ENCODE results near the gene DKK3.
A peak's percentile ranks its signal among the peaks of the same experiment; 100 is the strongest.

The DKK3 gene

DNA sequence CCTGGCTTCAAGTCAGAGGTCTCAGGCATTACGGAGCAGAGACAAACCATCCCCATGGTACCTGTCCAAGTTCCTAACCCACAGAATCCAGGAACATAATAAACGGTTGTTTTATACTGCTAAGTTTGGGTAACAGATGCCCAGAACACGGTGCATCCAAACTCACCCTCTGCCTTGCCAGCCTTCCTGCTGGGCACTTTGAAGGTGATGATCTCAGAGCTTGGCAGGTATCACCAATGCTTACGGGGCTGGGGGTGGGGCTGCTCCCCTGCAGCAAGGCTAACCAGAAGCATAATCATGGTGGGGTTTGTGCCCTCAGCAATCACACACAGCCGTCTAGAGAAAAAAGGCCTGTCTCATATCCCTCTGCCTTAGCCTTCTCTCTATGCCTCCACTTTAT is 27.1 kb downstream of the DKK3 start:
- DNase-seq (ENCODE audit: low spot score): no peak

DNA sequence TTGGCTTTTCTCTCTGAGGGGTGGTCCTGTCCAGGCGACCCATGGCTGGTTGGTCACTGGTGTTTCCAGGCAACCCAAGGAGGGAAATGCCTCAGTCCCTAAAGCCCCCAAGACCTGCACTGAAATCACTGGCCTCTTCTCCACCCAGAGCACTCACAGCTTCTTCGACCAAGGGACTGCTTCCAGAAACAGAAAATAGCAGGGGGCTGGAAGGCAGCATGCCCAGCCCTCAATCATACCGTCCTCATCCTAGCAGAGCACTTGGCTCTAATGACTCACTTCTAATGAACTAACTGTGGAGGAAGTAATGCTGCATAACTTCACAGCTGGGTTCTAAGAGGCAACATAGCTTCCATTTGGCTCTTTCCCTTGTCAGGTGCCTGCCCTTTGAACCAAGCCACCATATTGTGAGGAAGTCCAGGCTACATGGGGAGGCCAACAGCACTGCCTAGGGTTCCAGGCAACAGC is 27.6 kb downstream of the DKK3 start:
- DNase-seq (ENCODE audit: low spot score): no peak

DNA sequence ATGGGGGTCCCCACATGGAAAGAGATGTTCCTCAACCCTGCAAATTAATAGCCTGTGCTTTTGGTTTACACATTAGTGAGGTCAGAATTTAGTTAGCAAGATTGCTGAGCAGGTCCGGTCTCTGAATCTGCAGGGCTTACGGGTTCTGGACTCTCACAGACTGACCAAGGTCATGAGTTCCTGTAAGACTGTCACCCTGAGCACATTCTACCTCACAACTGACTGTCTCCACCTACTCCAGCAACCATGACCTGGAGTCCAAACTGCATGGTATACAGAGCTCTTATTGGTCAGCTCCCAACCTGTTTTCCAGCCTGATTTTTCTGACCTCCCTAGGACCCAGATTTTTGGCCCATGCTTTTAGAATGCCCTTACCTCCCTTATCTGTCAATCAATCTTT is 28.2 kb downstream of the DKK3 start:
- DNase-seq (ENCODE audit: low spot score): no peak

DNA sequence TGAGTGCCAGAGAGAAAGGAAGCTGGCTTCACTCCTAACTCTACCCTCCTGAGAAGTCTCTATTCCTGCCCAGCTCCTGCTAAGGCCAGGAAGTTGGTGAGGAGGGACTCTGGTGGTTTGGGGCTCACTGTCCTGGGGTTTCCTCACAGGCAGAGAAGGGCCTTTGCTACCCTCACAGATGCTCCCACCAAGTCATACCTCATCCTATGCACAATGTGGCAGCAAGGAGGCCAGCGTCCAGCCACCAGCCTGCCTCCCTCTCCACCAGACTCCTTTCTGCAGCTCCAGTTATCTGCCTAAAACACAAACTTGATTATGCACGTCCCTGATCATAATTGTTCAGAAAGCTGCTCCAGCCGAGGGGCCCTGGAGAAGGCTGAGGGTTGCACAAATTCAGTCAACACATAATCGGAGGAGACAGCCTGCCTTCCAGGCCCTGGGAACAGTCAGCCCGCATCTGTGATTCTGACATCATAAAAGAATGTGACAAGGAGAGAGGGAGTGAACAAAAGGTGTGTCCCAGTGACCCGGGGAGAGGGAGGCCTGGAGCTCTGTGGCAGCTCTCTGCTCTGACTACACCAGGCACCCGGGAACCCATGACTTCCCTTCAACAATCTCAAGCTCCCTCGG is 28.8 kb downstream of the DKK3 start:
- DNase-seq (ENCODE audit: low spot score): no peak

DNA sequence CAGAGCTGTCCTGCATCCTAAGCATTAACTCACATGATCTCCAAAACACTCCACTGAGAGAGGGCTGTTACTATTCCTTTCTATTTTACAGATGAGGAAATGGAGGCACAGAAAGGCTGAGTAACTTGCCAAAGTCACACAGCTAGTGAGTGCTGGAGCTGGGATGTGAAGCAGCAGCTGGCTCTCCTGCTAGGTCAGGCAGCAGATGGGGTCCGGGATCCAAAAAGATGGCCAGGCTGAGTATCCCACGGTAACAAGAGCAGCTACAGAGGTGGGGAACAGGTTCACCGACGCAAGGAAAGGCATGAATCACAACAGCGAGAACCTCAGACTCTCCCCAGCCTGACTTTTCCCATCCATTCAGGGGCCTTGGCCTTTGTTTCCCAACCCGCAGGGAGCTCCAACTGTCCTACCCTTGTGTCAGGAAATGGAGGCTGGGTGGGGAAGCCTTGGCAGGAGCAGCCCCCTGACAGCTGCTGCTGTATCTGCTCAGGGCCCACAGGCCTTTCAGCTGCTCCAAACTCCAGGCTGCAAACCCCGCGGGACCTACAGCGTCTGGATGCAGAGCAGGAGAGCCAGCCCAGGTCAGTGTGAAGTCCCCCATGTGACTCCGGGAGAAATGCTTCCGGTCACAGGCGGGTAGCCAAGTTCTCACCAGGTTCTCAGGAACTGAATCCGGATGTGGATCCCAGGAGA is 29.5 kb downstream of the DKK3 start:
- DNase-seq (ENCODE audit: low spot score): peak; percentile 43

DNA sequence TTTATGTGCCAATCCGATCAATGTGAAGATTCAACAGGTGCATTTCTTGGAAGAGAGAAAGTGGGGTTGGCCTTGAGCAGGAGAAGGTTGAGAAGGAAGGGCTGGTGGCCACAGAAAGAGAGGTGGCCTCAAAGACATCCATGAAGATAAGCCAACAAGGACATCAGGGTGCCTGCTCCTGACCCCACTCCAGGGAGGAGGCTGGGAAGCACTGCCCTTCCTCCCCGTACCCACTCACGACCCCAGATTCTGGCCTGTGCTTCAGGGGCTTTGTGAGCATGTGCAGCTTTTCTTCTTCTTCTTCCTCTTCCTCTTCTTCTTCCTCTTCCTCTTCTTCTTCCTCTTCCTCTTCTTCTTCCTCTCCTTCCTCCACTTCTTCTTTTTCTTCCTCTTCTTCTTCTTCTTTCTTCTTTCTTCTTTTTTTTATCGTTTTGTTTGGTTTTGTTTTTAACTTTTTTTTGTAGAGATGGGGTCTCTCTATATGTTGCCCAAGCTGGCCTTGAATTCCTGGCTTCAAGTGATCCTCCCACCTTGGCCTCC is 30.3 kb downstream of the DKK3 start:
- DNase-seq (ENCODE audit: low spot score): peak; percentile 14

DNA sequence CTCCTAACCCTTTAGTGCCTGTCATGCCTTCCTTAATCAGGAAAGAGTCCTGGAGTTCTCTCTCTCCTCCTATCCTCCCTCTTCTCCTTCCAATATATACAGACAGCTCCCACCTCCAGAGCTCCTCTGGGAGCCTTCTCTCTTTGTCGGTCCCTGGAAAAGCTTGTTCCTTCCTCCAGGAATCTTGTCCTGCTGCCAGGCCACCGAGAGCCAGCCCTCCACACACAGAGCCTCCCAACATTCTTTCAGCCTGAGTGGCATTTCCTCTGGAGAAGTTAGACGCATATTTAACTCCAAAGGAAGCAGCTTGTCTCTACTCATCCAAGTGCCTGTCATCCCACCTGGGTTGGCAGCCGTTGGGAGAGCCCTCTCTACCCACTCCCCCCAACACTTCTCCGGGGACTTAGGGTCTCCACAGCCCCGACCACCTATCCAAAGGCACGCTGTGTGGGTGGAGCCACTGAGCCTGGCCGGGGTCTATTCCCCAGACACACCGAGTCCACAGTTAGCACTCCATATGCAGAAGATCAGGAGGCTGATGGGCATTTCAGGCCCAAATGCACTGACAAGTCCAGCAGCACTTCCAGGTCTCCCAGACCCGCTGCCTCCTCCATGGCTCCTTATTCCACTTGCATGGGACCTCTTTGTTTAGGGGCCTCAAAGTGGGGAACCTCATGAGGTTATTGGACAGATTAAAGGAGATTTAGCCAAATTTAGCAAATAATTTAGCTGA is 31.1 kb downstream of the DKK3 start:
- DNase-seq (ENCODE audit: low spot score): peak; percentile 33

DNA sequence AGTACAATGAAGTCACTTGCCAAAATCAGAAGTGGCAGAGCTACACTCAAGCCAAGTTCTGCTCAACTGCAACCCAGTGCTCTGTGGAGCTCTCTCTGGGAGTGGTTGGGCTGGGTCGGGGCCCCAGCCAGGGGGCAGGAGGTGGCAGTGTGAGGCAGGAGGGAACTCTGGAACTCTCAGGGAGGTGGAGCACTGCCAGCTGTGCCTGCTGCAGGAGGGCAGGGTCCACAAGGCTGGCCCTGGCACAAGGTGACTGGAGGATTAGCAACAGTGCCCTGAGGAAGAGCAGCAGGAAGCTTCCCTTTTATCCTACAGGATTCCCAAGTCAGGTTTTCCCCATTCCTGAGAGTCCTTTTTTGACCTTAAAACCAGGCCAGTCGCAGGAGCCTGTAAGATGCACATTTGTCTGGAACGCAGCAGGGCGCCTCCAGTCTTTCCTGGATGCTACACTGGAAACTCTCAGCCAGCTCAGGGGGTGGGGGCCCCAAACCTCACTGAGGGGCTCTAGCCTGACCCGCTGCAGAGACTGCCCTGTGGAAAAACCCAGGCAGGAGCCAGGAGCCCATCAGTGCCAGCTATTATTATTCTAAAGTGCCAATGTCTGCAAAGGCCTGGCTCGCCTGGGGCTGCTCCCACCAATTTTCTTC is 31.8 kb downstream of the DKK3 start:
- peak; percentile 19 for DNase-seq (ENCODE audit: low spot score)

DNA sequence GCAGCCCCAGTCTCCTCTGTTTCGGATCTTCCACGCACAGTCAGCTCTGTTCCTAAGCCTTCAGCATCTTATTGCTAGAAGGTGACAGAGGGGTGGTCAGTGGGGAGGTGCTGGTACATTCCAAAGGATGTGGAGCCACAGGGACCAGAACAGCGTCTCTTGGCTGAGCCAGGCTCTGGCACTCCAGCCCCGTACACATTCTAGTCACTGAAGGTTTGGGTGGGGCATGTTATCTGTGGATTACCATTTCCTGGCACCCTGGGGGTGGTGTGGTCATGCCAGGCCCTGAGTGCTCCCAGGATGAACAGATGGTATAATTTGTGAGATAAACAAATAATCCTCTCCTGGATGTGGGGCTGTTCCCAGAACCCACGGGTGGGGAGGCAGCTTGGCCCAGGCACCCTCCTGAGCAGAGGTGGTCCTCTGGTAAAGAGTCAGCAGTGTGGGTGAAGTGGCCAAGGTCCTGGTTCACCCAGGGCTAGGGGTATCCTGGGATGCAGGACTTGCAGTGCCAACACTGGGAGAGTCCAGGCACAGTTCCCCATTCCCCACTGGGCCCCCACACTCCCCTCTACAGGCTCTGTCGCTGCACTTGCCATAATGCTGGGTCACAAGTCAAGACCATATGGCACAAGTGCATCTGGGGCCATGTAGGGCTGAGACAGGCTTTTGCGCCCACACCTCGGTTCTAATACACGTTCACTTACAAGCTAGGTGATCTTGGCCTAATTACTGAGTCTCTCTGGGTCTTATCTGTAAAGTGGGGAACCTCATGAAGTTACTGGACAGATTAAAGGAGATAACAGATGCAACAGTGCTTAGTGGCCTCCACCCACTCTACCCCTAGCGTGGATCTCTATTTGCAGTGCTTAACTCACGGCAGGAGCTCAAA is 33.0 kb downstream of the DKK3 start:
- DNase-seq (ENCODE audit: low spot score): peak; percentile 34

DNA sequence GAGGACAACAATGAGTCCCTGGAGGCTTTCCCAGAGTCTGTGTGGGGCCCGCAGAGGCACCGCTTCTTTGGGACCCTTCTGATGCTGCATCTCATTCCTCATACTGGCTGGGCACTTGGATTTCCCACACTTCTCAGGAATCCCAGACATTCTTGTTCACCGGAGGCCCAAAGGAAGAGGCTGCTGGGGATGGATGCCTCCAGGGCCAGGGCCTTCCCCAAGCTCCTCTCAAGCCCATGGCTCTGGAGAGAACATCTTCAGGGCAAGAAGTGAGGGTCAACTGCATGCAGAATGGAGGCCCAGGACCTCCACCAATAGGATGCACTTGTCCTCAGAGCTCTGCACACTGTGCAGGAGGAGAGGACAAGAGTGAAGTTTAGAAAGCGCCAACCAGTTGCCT is 34.6 kb downstream of the DKK3 start:
- peak; percentile 39 for DNase-seq (ENCODE audit: low spot score)

DNA sequence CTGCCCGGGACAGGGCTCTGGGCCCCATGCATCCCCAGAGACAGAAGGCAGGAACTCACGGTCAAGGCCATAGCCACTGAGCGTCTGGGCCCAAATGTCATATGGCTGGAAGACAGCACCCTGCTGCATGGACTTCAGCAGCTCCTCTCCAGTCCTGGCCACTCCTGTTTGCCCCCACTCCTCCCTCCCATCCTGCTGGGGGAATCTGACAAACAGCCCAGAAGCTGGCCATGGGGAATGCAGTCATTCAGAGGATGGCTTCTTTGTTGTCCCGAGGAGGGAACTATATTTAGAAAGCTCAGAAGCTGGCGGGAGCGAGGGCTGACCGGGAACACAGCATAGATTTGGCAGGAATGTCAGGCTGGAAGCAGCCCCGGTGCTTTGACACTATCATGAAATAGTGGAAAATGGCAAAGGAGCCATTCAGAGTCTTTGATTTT is 35.0 kb downstream of the DKK3 start:
- DNase-seq (ENCODE audit: low spot score): peak; percentile 45

DNA sequence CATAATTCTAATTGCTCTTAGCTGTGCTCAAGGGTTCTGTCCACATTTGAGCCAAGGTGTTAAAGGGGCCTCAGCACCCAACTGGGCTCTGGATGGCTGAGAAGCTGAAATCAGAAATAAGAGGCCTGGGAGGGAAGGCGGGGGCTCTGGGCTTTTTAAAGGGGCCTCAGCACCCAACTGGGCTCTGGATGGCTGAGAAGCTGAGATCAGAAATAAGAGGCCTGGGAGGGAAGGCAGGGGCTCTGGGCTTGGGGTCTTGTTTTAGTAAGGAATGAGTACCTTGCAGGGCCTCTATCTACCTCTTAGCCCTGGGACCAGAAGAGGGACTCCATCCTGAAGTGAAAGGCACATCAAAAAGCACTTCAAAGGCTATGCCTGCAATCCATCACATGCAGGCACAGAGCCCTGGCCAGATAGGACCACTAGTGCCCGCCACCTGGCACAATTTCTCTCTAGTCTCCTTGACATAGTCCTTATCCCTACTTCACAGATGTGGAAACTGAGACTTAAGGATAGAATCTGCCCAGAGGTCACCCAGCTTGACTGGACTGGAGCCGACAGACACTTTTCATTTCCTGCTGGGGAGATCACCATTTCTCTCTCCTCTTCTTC is 35.6 kb downstream of the DKK3 start:
- peak; percentile 25 for DNase-seq (ENCODE audit: low spot score)

DNA sequence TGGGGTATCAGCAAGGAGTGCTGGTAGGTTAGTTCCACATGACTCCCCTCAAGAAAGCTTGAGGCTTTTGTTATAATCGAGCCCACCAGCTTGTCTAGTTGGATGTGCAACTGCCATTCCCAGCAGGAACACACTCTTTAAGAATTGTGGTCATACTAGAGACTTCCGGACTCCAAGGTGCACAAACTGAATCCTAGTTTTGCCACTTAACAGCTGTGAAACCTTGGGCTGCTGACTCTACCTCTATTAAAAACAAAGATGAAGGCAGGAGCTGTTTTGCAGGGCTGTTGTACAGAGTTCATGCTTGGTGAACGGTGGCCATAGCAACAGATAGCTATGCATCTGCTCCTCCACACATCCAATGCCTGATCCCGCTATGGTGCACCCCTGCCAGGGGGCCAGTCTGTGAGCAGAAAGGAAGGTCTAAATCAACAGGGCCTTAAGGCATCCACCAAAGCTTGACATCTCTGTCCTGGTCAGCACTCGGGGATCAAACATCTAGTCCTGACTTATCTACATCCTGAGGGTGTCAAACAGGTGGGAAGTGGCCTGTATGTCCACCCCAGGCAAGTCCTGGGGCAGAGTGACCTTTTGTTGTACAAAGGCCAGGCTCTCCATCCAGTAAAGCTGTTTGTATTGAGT is 36.4 kb downstream of the DKK3 start:
- DNase-seq (ENCODE audit: low spot score): peak; percentile 73

DNA sequence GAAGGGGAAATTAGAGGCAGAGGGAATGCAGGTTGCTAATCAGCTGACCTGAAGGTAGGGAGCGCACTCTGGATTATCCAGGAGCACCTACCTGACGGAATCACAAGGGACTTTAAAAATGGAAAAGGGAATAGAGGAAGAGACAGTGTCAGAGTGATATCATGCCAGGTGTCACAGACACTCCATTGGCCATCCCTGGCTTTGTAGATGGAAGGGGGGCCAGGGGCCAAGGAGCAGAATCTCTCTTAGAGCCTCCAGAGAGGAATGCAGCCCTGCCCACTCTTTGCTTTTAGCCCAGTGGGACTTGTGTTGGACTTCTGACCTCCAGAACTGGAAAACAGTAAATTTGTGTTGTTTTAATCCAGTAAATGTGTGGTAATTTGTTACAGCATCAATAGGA is 37.9 kb downstream of the DKK3 start:
- peak; percentile 31 for DNase-seq (ENCODE audit: low spot score)

DNA sequence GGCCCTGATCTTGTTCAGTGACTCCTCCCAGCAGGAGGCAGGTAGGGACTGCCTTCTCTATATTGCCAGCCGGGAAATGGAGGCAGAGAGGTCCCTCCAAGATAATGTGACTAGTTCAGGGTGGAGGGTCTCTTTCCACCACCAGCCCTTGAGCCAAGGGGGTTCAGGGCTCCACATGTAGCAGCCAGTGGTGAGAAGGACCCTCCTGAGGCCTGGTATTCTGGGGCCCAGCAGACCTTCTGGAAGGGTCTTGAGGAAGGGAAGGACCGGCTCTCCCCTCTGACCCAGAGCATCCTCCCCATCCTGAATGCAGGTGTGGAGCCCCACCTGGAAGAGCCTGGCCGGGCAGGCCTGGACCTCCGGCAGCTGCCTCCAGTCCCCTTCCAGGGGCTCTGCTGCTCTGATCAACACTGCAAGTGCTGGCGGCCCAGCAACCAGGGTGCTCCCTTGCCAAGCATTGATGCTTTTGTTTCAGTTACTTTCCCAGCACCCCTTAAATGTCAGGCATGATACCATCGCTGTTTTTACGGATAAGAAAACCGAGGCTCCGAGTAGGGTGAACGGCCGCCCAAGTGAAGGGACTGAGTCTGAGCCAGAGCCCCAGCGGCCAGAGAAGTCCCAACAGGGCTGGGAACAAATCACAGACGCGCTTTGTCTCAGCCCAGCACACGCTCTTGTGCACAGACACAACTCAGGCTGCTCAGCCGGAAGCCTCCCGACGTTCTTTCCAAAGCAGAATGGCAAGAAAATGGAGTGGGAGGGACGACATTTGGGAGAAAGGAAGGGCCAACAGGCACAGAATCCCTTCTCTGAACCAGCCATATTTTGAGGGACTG is 38.8 kb downstream of the DKK3 start:
- DNase-seq (ENCODE audit: low spot score): peak; percentile 37

DNA sequence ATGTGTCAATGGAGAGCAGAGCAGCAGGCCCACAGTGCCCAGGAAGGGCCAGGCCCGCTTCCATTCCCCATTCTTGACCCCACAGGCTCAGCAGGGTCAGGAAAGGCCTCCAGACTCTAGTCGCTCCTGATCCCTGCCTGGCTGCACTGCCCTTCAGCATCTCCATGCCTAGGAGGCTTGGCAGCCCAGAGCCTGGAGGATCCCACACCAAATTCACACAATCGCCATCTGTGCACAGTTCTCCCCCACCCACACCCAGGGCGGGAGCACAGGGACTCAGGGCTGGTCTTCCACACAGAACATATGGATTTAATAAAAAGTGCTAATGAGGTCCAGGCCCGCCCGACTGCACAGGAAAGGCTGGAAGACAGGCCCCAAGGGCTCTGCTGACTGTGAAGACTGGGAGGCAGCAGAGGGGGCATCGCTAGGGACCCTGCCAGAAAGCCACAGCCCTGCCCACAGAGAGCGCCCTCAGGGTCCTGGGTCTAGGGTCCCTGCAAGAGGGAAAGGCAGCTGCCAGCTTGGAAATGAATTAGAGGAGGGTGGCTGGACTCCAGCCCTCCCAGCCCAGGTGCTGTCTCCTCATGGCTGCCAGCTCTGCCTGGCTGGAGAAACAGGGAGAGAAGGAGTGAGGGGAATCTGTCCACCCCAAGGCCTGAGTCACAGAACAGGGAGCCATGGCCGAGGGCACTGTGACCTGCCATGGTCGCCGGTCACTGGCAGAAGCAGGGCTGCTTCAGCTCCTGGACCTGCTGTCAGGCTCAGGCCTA is 39.7 kb downstream of the DKK3 start:
- DNase-seq (ENCODE audit: low spot score): no peak

DNA sequence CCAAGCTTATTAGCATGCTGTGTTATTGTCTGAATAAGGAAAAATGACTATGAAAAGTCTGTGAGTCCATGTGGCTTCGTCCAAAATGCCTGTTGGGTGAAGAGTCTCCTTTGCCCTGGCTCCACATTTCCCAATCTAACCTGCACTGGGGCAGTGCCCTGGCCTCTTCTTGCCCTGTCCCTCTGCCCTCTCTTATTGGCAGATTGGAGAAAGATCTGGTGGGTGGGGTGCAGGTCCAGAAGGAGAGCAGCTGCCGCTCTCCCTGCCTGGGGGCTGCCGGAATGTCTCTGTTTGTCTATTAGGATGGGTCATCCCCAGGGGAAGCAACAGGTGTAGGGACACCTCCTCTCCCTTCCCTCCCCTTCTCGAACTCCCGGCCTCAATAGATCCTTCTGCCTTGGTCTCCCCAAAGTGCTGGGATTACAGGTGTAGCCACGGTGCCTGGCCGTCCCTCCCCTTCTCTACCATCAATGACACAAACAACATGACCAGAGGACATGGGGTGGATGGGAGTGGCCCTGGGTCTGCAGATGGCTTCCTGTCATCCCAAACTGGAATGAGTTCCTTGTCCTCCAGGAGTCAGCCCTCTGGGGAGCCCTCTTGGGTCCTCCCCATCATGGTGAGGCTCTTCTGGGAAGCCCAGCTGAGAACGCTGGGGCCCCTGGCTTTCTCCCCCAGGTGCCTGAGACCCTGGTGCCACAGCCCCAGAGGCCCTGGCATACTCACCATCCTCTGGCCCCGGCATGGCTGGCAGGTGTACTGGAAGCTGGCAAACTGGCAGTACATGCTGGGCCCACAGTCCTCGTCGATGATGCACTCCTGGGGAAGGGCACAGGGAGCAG is 40.5 kb downstream of the DKK3 start:
- DNase-seq (ENCODE audit: low spot score): no peak
